Calu3 (cell line): ENCODE measurements around the gene TGFBR3. TPM values are rescaled to one million over a fixed set of nuclear protein-coding genes. Genes with fewer than 3 reads are reported as not detected.
A peak's percentile ranks its signal among the peaks of the same experiment; 100 is the strongest.

Experiments used
- BruUV-seq: library from RNA; stranded (reverse); fragments of 400-500 nt; replicated peaks from 2 replicates; lab custom pipeline; 2021; lab: Mats Ljungman, UMichigan
- CTCF ChIA-PET: fragments of 300-600 bp; sonication (Branson Sonifier 250); formaldehyde crosslinking; loops from one replicate; lab custom pipeline; 2022; ENCODE audit warnings: antibody characterized with exemption; lab: Charles Lee
- DNase-seq: peaks from one replicate; pipeline ENCODE4 v3.0.0; 2022
- H3K27ac Mint-ChIP-seq: one replicate; pipeline ENCODE4 v1.8.0; 2022; ENCODE audit warnings: mixed read lengths; ENCODE audit not compliant: unreplicated experiment
- H3K27me3 Mint-ChIP-seq: one replicate; pipeline ENCODE4 v1.8.0; 2022; ENCODE audit warnings: mixed read lengths; ENCODE audit not compliant: unreplicated experiment
- H3K36me3 Mint-ChIP-seq: one replicate; pipeline ENCODE4 v1.8.0; 2022; ENCODE audit warnings: mild to moderate bottlenecking, moderate library complexity, mixed read lengths; ENCODE audit not compliant: insufficient read depth, unreplicated experiment
- H3K4me1 Mint-ChIP-seq: one replicate; pipeline ENCODE4 v1.8.0; 2022; ENCODE audit warnings: mild to moderate bottlenecking, low read depth, mixed read lengths; ENCODE audit not compliant: unreplicated experiment
- H3K4me3 Mint-ChIP-seq: one replicate; pipeline ENCODE4 v1.8.0; 2022; ENCODE audit warnings: mild to moderate bottlenecking, low read depth, moderate library complexity, mixed read lengths; ENCODE audit not compliant: unreplicated experiment
- H3K9me3 Mint-ChIP-seq: one replicate; pipeline ENCODE4 v1.8.0; 2022; ENCODE audit warnings: low read depth, mixed read lengths; ENCODE audit not compliant: unreplicated experiment
- CTCF ChIP-seq: fragments of 200-600 bp; IDR thresholded peaks from one replicate; pipeline ENCODE4 v1.8.0; 2022; ENCODE audit warnings: antibody characterized with exemption; ENCODE audit not compliant: unreplicated experiment
- intact Hi-C: fragments of 100-400 bp; cut with micrococcal nuclease; formaldehyde crosslinking; loops from one replicate; pipeline ENCODE4 v1.10.0; 2022; ENCODE audit not compliant: unreplicated experiment
- total RNA-seq: library from RNA; stranded (reverse); gene quantifications from 2 replicates; pipeline ENCODE4 v1.2.3, GENCODE V29; 2022

The TGFBR3 gene
- total RNA-seq, 1 experiment from 2014 or later, result 10.8 TPM

- Mint-ChIP-seq H3K27ac (peak overlapping the region; percentile 87), H3K27me3 (no peaks in the 10 kb centered on the region), H3K9me3 (no peaks in the 10 kb centered on the region), H3K4me3 (peak overlapping the region; percentile 60), H3K36me3 (peaks cover 18% of the 10 kb centered on the region), H3K4me1 (peaks cover 47% of the 10 kb centered on the region)
- no peak for TF ChIP-seq CTCF
- CTCF ChIA-PET, result interaction anchor here (2.0 to 2.9 kb wide), 2 partner anchors 44 to 328 kb away, joined by 5 to 7 read pairs; partner anchors contain the start of gene CDC7
- peak; percentile 62 for DNase-seq
- intact Hi-C loops, result loop anchor here (5.0 to 10.0 kb wide), 2 partner anchors 214 to 306 kb away; no protein-coding TSS in a partner anchor
- BruUV-seq, result no TSS peak
Measured at GRCh38 chr1:91828583-91829281, 57.2 kb downstream of the TGFBR3 start.

- Mint-ChIP-seq H3K27ac (peak overlapping the region; percentile 87), H3K4me1 (peaks cover 47% of the 10 kb centered on the region), H3K4me3 (peak overlapping the region; percentile 60), H3K27me3 (no peaks in the 10 kb centered on the region), H3K36me3 (peaks cover 18% of the 10 kb centered on the region), H3K9me3 (no peaks in the 10 kb centered on the region)
- CTCF ChIA-PET, result interaction anchor here (0.5 to 2.0 kb wide), 10 partner anchors 8 to 963 kb away, joined by 3 to 9 read pairs (median 3); no protein-coding TSS in a partner anchor
- no TSS peak for BruUV-seq
- intact Hi-C loops, result loop anchor here (1.0 to 10.0 kb wide), 4 partner anchors 56 to 305 kb away; no protein-coding TSS in a partner anchor
- no peak for TF ChIP-seq CTCF
- DNase-seq, result peak; percentile 73
Measured at GRCh38 chr1:91827459-91828321, 58.3 kb downstream of the TGFBR3 start.

GRCh38 chr1:91827087-91827458 lies 58.9 kb downstream of the TGFBR3 start:
- peak overlapping the region; percentile 60 for H3K4me3 Mint-ChIP-seq
- H3K27me3 Mint-ChIP-seq, result no peaks in the 10 kb centered on the region
- BruUV-seq, result no TSS peak
- H3K27ac Mint-ChIP-seq, result peak overlapping the region; percentile 87
- H3K36me3 Mint-ChIP-seq, result peaks cover 18% of the 10 kb centered on the region
- peak; percentile 87 for DNase-seq
- peaks cover 50% of the 10 kb centered on the region for H3K4me1 Mint-ChIP-seq
- intact Hi-C loops, result loop anchor here (1.0 to 10.0 kb wide), 4 partner anchors 56 to 305 kb away; no protein-coding TSS in a partner anchor
- CTCF ChIA-PET, result interaction anchor here (0.8 to 2.0 kb wide), 7 partner anchors 15 to 91 kb away, joined by 3 to 5 read pairs (median 3); no protein-coding TSS in a partner anchor
- H3K9me3 Mint-ChIP-seq, result no peaks in the 10 kb centered on the region
- no peak for TF ChIP-seq CTCF

DNA sequence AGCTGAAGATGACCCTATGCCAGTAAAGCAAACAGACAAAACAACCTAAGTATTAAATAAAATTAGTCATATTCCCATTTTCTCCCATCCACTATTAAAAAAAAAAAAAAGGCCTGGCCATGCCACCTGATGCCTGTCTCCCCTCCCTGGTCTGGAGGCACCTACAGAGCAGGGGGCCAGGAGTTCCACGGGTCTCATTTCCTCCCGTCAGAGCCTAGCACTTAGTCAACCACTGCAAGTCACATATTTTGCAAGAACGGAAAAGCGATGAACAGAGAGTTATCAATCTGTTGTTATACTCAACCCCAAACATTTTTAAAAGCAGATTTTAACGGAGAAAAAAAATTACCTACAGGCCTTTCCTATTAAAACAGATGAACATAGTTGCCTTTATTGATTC lies 59.3 kb downstream of the TGFBR3 start:
- no peaks in the 10 kb centered on the region for H3K9me3 Mint-ChIP-seq
- peak overlapping the region; percentile 87 for H3K27ac Mint-ChIP-seq
- TF ChIP-seq CTCF, result no peak
- H3K4me1 Mint-ChIP-seq, result peaks cover 54% of the 10 kb centered on the region
- BruUV-seq, result TSS peak; percentile 82
- H3K4me3 Mint-ChIP-seq, result peak overlapping the region; percentile 60
- no peak for DNase-seq
- peaks cover 18% of the 10 kb centered on the region for H3K36me3 Mint-ChIP-seq
- CTCF ChIA-PET, result interaction anchor here (0.6 to 1.8 kb wide), 6 partner anchors 15 to 490 kb away, joined by 3 to 5 read pairs (median 3); no protein-coding TSS in a partner anchor
- H3K27me3 Mint-ChIP-seq, result no peaks in the 10 kb centered on the region
- intact Hi-C loops, result loop anchor here (1.0 to 10.0 kb wide), 4 partner anchors 57 to 304 kb away; no protein-coding TSS in a partner anchor
